ENCODE measurements around the gene ADGRL4. TPM values are rescaled to one million over a fixed set of nuclear protein-coding genes. Genes with fewer than 3 reads are reported as not detected.

ADGRL4 gene
- total RNA-seq, 1 experiment from 2014 or later: 0.10 TPM

GRCh38 chr1:78854556-78854955, 152.0 kb downstream of the ADGRL4 start:
- ChIA-PET POLR2A (no interaction called here), CTCF (no interaction called here), RAD21 (ENCODE audit: low non-redundant PET in 1 of 2, low total read pairs in 2 of 2, uncharacterized antibody in 2 of 2, unreplicated experiment in 2 of 2) (no interaction called here)
- Histone ChIP-seq H3K27me3 (ENCODE audit: insufficient read depth, low read length) (no peaks in the 10 kb centered on the region), H3K4me3 (replicated peaks in 1 of 2; ENCODE audit: low read depth in 1 of 2, low read length in 2 of 2) (no peak overlapping the region), H3K79me2 (ENCODE audit: insufficient read depth, low read length) (no peaks in the 10 kb centered on the region), H3K9me2 (ENCODE audit: insufficient read depth) (no peaks in the 10 kb centered on the region), H3K4me1 (ENCODE audit: control insufficient read depth in 1 of 2, insufficient read depth in 2 of 2, low read length in 2 of 2) (no peaks in the 10 kb centered on the region), H3K27ac (ENCODE audit: low read depth, low read length) (no peak overlapping the region), H3K36me3 (ENCODE audit: control insufficient read depth in 1 of 2, insufficient read depth in 2 of 2, low read length in 2 of 2) (no peaks in the 10 kb centered on the region), H3K9ac (ENCODE audit: low read length) (no peak overlapping the region), H2AFZ (ENCODE audit: low read depth, low read length, poor library complexity, severe bottlenecking) (no peak overlapping the region), H3K9me3 (ENCODE audit: control insufficient read depth in 1 of 2, insufficient read depth in 1 of 2, low read depth in 1 of 2, low read length in 2 of 2) (no peaks in the 10 kb centered on the region), H4K20me1 (ENCODE audit: insufficient read depth) (no peaks in the 10 kb centered on the region), H3K4me2 (ENCODE audit: low read length) (no peak overlapping the region)
- TF ChIP-seq EZH2 (IDR thresholded peaks at IDR 0.05): no peak
- TF ChIP-seq TCF7L2 (IDR thresholded peaks at IDR 0.05; ENCODE audit: borderline replicate concordance, extremely low read depth, insufficient read depth, insufficient read length): no peak
- TF ChIP-seq EGR1 (IDR thresholded peaks at IDR 0.05; ENCODE audit: low read depth): no peak
- TF ChIP-seq ZNF274 (IDR thresholded peaks at IDR 0.05; ENCODE audit: low read depth, low read length): no peak
- no peak for TF ChIP-seq ATF3 (IDR thresholded peaks at IDR 0.05)
- no peak for TF ChIP-seq RAD21 (IDR thresholded peaks at IDR 0.05; ENCODE audit: low read depth)
- no peak for TF ChIP-seq YY1 (IDR thresholded peaks at IDR 0.05; ENCODE audit: extremely low read depth, insufficient replicate concordance, low read depth, low read length)
- TF ChIP-seq JUND (IDR thresholded peaks at IDR 0.05): no peak
- no peak for TF ChIP-seq SRF (IDR thresholded peaks at IDR 0.05; ENCODE audit: low read depth)
- TF ChIP-seq, protein P1, sequence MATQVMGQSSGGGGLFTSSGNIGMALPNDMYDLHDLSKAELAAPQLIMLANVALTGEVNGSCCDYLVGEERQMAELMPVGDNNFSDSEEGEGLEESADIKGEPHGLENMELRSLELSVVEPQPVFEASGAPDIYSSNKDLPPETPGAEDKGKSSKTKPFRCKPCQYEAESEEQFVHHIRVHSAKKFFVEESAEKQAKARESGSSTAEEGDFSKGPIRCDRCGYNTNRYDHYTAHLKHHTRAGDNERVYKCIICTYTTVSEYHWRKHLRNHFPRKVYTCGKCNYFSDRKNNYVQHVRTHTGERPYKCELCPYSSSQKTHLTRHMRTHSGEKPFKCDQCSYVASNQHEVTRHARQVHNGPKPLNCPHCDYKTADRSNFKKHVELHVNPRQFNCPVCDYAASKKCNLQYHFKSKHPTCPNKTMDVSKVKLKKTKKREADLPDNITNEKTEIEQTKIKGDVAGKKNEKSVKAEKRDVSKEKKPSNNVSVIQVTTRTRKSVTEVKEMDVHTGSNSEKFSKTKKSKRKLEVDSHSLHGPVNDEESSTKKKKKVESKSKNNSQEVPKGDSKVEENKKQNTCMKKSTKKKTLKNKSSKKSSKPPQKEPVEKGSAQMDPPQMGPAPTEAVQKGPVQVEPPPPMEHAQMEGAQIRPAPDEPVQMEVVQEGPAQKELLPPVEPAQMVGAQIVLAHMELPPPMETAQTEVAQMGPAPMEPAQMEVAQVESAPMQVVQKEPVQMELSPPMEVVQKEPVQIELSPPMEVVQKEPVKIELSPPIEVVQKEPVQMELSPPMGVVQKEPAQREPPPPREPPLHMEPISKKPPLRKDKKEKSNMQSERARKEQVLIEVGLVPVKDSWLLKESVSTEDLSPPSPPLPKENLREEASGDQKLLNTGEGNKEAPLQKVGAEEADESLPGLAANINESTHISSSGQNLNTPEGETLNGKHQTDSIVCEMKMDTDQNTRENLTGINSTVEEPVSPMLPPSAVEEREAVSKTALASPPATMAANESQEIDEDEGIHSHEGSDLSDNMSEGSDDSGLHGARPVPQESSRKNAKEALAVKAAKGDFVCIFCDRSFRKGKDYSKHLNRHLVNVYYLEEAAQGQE (IDR thresholded peaks at IDR 0.05; ENCODE audit: low read depth): no peak
- TF ChIP-seq SIN3A (IDR thresholded peaks at IDR 0.05; ENCODE audit: low read depth): no peak
- no peak for TF ChIP-seq FOSL1 (IDR thresholded peaks at IDR 0.05; ENCODE audit: low read depth)
- TF ChIP-seq ZFX (IDR thresholded peaks at IDR 0.05): no peak
- no peak for TF ChIP-seq POLR2AphosphoS5 (IDR thresholded peaks at IDR 0.05; ENCODE audit: low read depth, low read length)
- no peak for DNase-seq (ENCODE audit: low read depth, low spot score)
- no peak for ATAC-seq
- intact Hi-C loops (cut with micrococcal nuclease): no loop called here
- no TSS peak for BruUV-seq (replicated peaks)

Data from HCT116 (cell line).